Neural crest cell (in vitro differentiated cells): Measurements from ENCODE around the gene EVI5L. TPM values are rescaled to one million over a fixed set of nuclear protein-coding genes. Genes with fewer than 3 reads are reported as not detected.
A peak's percentile ranks its signal among the peaks of the same experiment; 100 is the strongest.

Experiments used
- DNase-seq: peaks from one replicate; pipeline ENCODE4 v3.0.0; 2021; ENCODE audit warnings: low read depth, mixed read lengths, low spot score
- H3K27ac Mint-ChIP-seq: one replicate; pipeline ENCODE4 v1.8.0; 2021; ENCODE audit warnings: mild to moderate bottlenecking, mixed read lengths; ENCODE audit not compliant: unreplicated experiment
- H3K27me3 Mint-ChIP-seq: 2 replicates; pipeline ENCODE4 v1.8.0; 2021; ENCODE audit warnings: low read depth, mild to moderate bottlenecking, mixed read lengths
- H3K36me3 Mint-ChIP-seq: 2 replicates; pipeline ENCODE4 v1.8.0; 2021; ENCODE audit warnings: low read depth, mild to moderate bottlenecking, mixed read lengths
- H3K4me1 Mint-ChIP-seq: 2 replicates; pipeline ENCODE4 v1.8.0; 2021; ENCODE audit warnings: mixed read lengths
- H3K4me3 Mint-ChIP-seq: one replicate; pipeline ENCODE4 v1.8.0; 2021; ENCODE audit warnings: mild to moderate bottlenecking, mixed read lengths
- H3K9me3 Mint-ChIP-seq: 2 replicates; pipeline ENCODE4 v1.8.0; 2021; ENCODE audit warnings: mixed read lengths
- total RNA-seq: library from RNA; stranded (reverse); gene quantifications from 2 replicates; pipeline ENCODE4 v1.2.1, GENCODE V29; 2021
- TF ChIP-seq, protein P1 (sequence below): fragments of 200-600 bp; sonication (generic); conservative IDR thresholded peaks from 2 replicates; pipeline ENCODE4 v1.5.0; 2021; ENCODE audit warnings: antibody characterized with exemption, mild to moderate bottlenecking

EVI5L gene
- total RNA-seq, 1 donor from 2014 or later, result 19.5 TPM

DNA sequence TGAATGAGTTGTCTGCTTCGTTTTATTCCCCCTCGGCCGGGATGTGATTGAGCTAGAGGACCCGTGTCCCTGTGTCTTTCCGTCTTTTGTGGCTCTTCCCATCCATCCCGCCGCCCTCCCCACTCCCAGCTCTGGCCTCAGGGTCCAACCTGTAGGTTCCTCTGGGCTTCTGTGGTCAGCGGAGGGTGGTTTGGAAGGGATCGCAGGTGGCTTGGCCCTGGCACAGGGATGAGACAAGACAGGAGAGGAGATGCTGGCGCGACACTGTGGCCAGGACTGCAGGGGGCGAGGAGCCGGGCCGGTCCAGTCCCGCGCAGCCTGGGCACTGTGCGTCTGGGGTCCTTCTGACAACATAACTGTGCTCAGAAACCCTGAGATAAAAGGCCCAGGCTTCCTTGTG, 2.0 kb downstream of the EVI5L start:
- no peak overlapping the region for H3K27ac Mint-ChIP-seq
- H3K4me3 Mint-ChIP-seq, result peak overlapping the region; percentile 88
- TF ChIP-seq, protein P1, sequence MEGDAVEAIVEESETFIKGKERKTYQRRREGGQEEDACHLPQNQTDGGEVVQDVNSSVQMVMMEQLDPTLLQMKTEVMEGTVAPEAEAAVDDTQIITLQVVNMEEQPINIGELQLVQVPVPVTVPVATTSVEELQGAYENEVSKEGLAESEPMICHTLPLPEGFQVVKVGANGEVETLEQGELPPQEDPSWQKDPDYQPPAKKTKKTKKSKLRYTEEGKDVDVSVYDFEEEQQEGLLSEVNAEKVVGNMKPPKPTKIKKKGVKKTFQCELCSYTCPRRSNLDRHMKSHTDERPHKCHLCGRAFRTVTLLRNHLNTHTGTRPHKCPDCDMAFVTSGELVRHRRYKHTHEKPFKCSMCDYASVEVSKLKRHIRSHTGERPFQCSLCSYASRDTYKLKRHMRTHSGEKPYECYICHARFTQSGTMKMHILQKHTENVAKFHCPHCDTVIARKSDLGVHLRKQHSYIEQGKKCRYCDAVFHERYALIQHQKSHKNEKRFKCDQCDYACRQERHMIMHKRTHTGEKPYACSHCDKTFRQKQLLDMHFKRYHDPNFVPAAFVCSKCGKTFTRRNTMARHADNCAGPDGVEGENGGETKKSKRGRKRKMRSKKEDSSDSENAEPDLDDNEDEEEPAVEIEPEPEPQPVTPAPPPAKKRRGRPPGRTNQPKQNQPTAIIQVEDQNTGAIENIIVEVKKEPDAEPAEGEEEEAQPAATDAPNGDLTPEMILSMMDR, result no peak
- peaks cover 20% of the 10 kb centered on the region for H3K4me1 Mint-ChIP-seq
- no peak for DNase-seq
- H3K9me3 Mint-ChIP-seq, result no peaks in the 10 kb centered on the region
- H3K36me3 Mint-ChIP-seq, result no peaks in the 10 kb centered on the region
- H3K27me3 Mint-ChIP-seq, result peaks cover 23% of the 10 kb centered on the region

DNA sequence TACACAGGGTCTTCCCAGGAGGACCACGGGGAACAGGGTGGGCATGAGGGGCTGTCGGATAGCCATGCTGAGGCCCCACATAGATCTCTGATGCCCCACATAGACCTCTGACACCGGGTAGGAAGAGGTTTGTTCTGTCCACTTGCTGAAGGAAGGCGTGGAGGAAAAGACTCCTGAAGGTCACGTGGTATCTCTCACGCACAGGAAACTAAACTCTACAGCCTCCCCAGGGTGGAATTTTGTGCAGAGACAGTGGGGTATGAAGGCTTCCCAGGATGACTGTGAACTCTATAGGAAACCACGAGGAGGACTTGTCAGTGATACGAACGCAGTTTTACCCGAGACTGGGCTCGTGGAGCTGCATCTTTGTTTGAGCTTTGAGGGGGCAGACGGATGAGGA, 2.8 kb downstream of the EVI5L start:
- Mint-ChIP-seq H3K27ac (no peak overlapping the region), H3K36me3 (no peaks in the 10 kb centered on the region), H3K4me3 (peak overlapping the region; percentile 88), H3K9me3 (no peaks in the 10 kb centered on the region), H3K4me1 (peaks cover 20% of the 10 kb centered on the region), H3K27me3 (peaks cover 15% of the 10 kb centered on the region)
- DNase-seq, result no peak
- TF ChIP-seq, protein P1, result no peak

DNA sequence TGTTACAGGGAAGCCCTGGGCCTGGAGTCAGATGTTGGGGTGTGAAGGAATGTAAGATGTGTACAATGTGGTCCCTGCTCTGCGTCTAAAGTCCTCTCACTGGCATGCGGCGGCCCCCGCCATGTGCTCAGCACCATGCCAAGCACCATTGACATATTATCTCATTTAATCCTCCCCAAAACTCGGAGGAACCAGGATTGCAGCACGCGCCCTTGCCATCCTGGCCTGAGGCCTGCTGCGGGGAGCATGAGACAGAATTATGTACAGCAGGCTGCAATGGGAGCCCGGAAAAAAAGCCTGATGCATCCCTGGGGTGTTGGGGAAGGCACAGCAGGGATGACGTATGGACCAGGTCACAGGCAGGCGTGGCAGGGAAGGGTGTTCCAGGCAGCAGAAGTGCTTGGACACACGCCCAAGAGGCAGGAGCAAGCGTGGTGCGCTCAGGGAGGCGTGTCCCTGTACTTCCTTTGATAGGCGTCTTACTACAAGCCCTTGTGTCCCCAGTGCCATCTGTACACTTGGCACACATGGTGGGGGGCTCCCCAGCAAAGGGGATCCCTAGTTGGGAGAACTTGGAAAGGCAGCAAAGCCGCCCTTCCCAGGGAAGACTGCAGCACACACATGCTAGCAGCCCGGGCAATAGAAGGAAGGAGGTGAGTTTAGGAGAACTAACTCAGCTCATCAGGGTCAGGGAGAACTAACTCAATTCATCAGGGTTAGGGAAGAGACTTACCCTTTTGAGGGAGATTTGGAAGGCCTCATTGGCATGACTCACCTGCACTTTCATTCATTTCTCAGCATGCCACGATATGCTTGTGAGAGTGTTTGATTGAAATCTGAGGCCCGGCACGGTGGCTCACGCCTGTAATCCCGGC, 3.4 kb downstream of the EVI5L start:
- no peak for DNase-seq
- Mint-ChIP-seq H3K27me3 (peaks cover 12% of the 10 kb centered on the region), H3K9me3 (no peaks in the 10 kb centered on the region), H3K4me3 (peak overlapping the region; percentile 88), H3K36me3 (no peaks in the 10 kb centered on the region), H3K4me1 (peaks cover 20% of the 10 kb centered on the region), H3K27ac (no peak overlapping the region)
- TF ChIP-seq, protein P1, result no peak

DNA sequence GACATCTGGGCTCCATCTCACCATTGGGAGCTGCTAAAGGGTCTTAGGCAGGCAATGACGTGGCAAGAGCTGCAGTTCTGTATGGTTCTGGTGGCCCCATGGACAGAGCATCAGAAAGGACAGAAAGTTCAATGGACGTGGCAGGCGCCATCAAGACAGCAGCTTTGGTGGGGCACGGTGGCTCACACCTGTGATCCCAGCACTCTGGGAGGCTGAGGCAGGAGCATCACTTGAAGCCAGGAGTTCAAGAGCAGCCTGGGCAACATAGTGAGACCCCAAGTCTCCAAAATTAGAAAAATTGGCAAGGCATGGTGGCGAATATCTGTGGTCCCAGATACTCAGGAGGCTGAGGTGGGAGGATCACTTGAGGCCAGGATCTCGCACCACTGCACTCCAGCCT, 9.5 kb downstream of the EVI5L start:
- H3K4me3 Mint-ChIP-seq, result no peak overlapping the region
- no peak overlapping the region for H3K27ac Mint-ChIP-seq
- no peaks in the 10 kb centered on the region for H3K27me3 Mint-ChIP-seq
- H3K9me3 Mint-ChIP-seq, result no peaks in the 10 kb centered on the region
- H3K36me3 Mint-ChIP-seq, result no peaks in the 10 kb centered on the region
- no peak for DNase-seq
- H3K4me1 Mint-ChIP-seq, result no peaks in the 10 kb centered on the region
- TF ChIP-seq, protein P1, result no peak

DNA sequence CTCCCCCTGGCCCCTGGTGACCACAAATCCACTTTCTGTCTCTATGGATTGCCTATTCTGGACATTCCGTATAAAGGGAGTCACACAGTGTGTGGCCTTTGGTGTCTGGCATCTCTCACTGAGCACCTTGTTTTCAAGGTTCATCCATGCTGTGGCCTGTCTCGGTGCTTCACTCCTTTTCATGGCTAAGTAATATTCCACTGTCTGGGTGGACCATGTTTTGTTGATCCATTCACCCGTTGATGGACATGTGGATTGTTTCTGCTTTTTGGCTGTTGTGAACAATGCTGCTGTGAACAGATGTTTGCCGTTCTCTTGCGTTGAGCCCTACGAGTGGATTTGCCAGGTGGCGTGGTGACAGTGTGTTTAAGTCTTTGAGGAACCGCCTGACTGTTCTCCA, 10.6 kb downstream of the EVI5L start:
- no peak overlapping the region for H3K27ac Mint-ChIP-seq
- H3K4me1 Mint-ChIP-seq, result no peaks in the 10 kb centered on the region
- TF ChIP-seq, protein P1, result no peak
- no peaks in the 10 kb centered on the region for H3K9me3 Mint-ChIP-seq
- H3K36me3 Mint-ChIP-seq, result no peaks in the 10 kb centered on the region
- H3K4me3 Mint-ChIP-seq, result no peak overlapping the region
- no peaks in the 10 kb centered on the region for H3K27me3 Mint-ChIP-seq
- DNase-seq, result no peak
